ENCODE measurements around the gene CITED4. TPM values are rescaled to one million over a fixed set of nuclear protein-coding genes. Genes with fewer than 3 reads are reported as not detected.

Gene CITED4
- total and polyA plus RNA-seq, 9 of the 15 experiments (the other 6 are each of a cell fraction or from before 2014, with no cell fraction given) = 0.11 to 1.2 (median 0.17) TPM; not detected in 2

DNA sequence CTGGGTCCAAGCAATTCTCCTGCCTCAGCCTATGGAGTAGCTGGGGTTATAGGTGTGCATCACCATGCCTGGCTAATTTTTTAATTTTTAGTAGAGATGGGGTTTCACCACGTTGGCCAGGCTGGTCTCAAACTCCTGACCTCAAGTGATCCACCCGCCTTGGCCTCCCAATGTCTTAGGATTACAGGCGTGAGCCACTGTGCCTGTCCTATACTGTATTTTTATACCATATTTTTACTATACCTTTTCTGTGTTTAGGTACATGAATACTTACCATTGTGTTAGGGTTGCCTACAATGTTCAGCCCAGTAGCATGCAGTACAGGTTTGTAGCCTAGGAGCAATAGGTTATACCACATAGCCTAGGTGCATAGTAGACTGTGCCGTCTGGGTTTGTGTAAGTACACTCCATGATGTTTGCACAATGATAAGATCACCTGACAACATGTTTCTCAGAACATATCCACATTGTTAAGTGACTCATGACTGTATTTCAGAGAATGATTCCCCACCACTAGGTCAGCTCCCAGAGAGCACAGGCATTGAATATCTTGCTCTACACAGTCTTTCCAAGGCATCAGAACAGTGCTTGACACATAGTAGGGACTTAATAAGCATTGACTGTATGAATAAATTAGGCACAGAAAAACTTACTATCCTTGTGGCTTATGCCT lies 6.0 kb upstream of the CITED4 start (continued):
- TF ChIP-seq NR1H2 (CRISPR knock-in tag; IDR thresholded peaks at IDR 0.05) = no peak
- TF ChIP-seq, protein P1, sequence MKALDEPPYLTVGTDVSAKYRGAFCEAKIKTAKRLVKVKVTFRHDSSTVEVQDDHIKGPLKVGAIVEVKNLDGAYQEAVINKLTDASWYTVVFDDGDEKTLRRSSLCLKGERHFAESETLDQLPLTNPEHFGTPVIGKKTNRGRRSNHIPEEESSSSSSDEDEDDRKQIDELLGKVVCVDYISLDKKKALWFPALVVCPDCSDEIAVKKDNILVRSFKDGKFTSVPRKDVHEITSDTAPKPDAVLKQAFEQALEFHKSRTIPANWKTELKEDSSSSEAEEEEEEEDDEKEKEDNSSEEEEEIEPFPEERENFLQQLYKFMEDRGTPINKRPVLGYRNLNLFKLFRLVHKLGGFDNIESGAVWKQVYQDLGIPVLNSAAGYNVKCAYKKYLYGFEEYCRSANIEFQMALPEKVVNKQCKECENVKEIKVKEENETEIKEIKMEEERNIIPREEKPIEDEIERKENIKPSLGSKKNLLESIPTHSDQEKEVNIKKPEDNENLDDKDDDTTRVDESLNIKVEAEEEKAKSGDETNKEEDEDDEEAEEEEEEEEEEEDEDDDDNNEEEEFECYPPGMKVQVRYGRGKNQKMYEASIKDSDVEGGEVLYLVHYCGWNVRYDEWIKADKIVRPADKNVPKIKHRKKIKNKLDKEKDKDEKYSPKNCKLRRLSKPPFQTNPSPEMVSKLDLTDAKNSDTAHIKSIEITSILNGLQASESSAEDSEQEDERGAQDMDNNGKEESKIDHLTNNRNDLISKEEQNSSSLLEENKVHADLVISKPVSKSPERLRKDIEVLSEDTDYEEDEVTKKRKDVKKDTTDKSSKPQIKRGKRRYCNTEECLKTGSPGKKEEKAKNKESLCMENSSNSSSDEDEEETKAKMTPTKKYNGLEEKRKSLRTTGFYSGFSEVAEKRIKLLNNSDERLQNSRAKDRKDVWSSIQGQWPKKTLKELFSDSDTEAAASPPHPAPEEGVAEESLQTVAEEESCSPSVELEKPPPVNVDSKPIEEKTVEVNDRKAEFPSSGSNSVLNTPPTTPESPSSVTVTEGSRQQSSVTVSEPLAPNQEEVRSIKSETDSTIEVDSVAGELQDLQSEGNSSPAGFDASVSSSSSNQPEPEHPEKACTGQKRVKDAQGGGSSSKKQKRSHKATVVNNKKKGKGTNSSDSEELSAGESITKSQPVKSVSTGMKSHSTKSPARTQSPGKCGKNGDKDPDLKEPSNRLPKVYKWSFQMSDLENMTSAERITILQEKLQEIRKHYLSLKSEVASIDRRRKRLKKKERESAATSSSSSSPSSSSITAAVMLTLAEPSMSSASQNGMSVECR (CRISPR knock-in tag; IDR thresholded peaks at IDR 0.05) = no peak
- TF ChIP-seq, protein P2, sequence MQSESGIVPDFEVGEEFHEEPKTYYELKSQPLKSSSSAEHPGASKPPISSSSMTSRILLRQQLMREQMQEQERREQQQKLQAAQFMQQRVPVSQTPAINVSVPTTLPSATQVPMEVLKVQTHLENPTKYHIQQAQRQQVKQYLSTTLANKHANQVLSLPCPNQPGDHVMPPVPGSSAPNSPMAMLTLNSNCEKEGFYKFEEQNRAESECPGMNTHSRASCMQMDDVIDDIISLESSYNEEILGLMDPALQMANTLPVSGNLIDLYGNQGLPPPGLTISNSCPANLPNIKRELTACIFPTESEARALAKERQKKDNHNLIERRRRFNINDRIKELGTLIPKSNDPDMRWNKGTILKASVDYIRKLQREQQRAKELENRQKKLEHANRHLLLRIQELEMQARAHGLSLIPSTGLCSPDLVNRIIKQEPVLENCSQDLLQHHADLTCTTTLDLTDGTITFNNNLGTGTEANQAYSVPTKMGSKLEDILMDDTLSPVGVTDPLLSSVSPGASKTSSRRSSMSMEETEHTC (IDR thresholded peaks at IDR 0.05) = peak; percentile 74
- no peak for TF ChIP-seq MED1 (CRISPR knock-in tag; IDR thresholded peaks at IDR 0.05; ENCODE audit: borderline replicate concordance)
- no peak for TF ChIP-seq PATZ1 (CRISPR knock-in tag; IDR thresholded peaks at IDR 0.05; ENCODE audit: borderline replicate concordance)
- TF ChIP-seq ZC3H4 (CRISPR knock-in tag; IDR thresholded peaks at IDR 0.05; ENCODE audit: borderline replicate concordance) = no peak
- TF ChIP-seq SAFB2 (IDR thresholded peaks at IDR 0.05; ENCODE audit: borderline replicate concordance, low read depth, low read length, severe bottlenecking) = no peak
- TF ChIP-seq ZMIZ1 (IDR thresholded peaks at IDR 0.05; ENCODE audit: low read depth in 2 of 2, low read length in 2 of 2) = no peak
- no peak for TF ChIP-seq SREBF1 (IDR thresholded peaks at IDR 0.05; ENCODE audit: borderline replicate concordance, low read depth, low read length)
- no peak for TF ChIP-seq ZNF436 (CRISPR knock-in tag; IDR thresholded peaks at IDR 0.05)
- TF ChIP-seq, protein P3, sequence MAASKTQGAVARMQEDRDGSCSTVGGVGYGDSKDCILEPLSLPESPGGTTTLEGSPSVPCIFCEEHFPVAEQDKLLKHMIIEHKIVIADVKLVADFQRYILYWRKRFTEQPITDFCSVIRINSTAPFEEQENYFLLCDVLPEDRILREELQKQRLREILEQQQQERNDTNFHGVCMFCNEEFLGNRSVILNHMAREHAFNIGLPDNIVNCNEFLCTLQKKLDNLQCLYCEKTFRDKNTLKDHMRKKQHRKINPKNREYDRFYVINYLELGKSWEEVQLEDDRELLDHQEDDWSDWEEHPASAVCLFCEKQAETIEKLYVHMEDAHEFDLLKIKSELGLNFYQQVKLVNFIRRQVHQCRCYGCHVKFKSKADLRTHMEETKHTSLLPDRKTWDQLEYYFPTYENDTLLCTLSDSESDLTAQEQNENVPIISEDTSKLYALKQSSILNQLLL (CRISPR knock-in tag; IDR thresholded peaks at IDR 0.05; ENCODE audit: borderline replicate concordance) = no peak
- peak; percentile 49; the same call in 1 of the 2 replicates for TF ChIP-seq CBFA2T2 (conservative IDR thresholded peaks at IDR 0.05)

All from K562 (cell line).